CD4-positive, alpha-beta T cell (primary cell): ENCODE measurements around the gene TCF4. TPM values are rescaled to one million over a fixed set of nuclear protein-coding genes. Genes with fewer than 3 reads are reported as not detected.

ENCODE experiments used
- ATAC-seq: fragments of 200-7000 bp; cut with Tn5 transposase; one replicate; pipeline ENCODE4 v1.10.0; 2022; ENCODE audit warnings: mild to moderate bottlenecking; ENCODE audit not compliant: poor library complexity
- CTCF ChIA-PET: fragments of 350-600 bp; sonication (Branson Sonifier 250); formaldehyde crosslinking; loops from one replicate; lab custom pipeline; 2021; ENCODE audit warnings: antibody characterized with exemption, inconsistent platforms; lab: Charles Lee
- POLR2A ChIA-PET: fragments of 350-600 bp; sonication (Branson Sonifier 250); formaldehyde crosslinking; loops from one replicate; lab custom pipeline; 2021; ENCODE audit warnings: antibody characterized with exemption, inconsistent platforms; lab: Charles Lee
- DNase-seq, 14 experiments: peaks; one replicate each; pipeline ENCODE4 v3.0.0-alpha.2; 2013 to 2020; ENCODE audit warnings: mixed read lengths in 2 of 14
- H3K27ac ChIP-seq, 2 donors: one replicate each; pipeline versions ENCODE4 v1.5.1 to v1.7.0; 2013; ENCODE audit warnings: low read length in 2 of 2, low read depth in 1 of 2, mild to moderate bottlenecking in 1 of 2
- H3K27me3 ChIP-seq, 2 experiments: 1 replicate in 1 of 2; 2 replicates in 1 of 2; pipeline versions ENCODE4 v1.6.1 to v1.7.0; 2013; ENCODE audit warnings: low read length in 2 of 2, control low read depth in 1 of 2, mild to moderate bottlenecking in 1 of 2, moderate library complexity in 1 of 2; ENCODE audit not compliant: insufficient read depth in 2 of 2, control insufficient read depth in 1 of 2
- H3K36me3 ChIP-seq: one replicate; pipeline ENCODE4 v1.6.1; 2013; ENCODE audit warnings: low read length, control low read depth; ENCODE audit not compliant: insufficient read depth
- H3K4me1 ChIP-seq: one replicate; pipeline ENCODE4 v1.6.1; 2013; ENCODE audit warnings: low read length, control low read depth; ENCODE audit not compliant: insufficient read depth
- H3K4me3 ChIP-seq: one replicate; pipeline ENCODE4 v1.5.1; 2013; ENCODE audit warnings: mild to moderate bottlenecking, low read length, moderate library complexity
- H3K9me3 ChIP-seq, 2 experiments: 1 replicate in 1 of 2; 2 replicates in 1 of 2; pipeline versions ENCODE4 v1.6.1 to v1.7.0; 2013; ENCODE audit warnings: low read length in 2 of 2, mild to moderate bottlenecking in 2 of 2, control low read depth in 1 of 2, moderate library complexity in 1 of 2; ENCODE audit not compliant: control insufficient read depth in 1 of 2, insufficient read depth in 1 of 2
- H3K27ac Mint-ChIP-seq: one replicate; pipeline ENCODE4 v1.8.0; 2020; ENCODE audit warnings: mixed read lengths
- H3K27me3 Mint-ChIP-seq: one replicate; pipeline ENCODE4 v1.8.0; 2021; ENCODE audit warnings: mixed read lengths
- H3K36me3 Mint-ChIP-seq: one replicate; pipeline ENCODE4 v1.8.0; 2021; ENCODE audit warnings: low read depth, mixed read lengths
- H3K4me1 Mint-ChIP-seq: one replicate; pipeline ENCODE4 v1.8.0; 2021; ENCODE audit warnings: low read depth, mixed read lengths
- H3K4me3 Mint-ChIP-seq: one replicate; pipeline ENCODE4 v1.8.0; 2020; ENCODE audit warnings: mild to moderate bottlenecking, mixed read lengths
- H3K9me3 Mint-ChIP-seq: one replicate; pipeline ENCODE4 v1.8.0; 2020; ENCODE audit warnings: mixed read lengths
- intact Hi-C, 2 experiments: fragments of 100-400 bp; cut with DNase I in 1 of 2; cut with micrococcal nuclease in 1 of 2; formaldehyde crosslinking; loops; one replicate each; pipeline versions ENCODE4 v1.15.1 to v1.9.0; 2023 to 2025; cut with DNase I, micrococcal nuclease
- total RNA-seq, 174 experiments: library from RNA in 2 of 174; stranded (reverse) in 2 of 174; gene quantifications; one replicate each; pipeline ENCODE4 v1.2.3 and lab custom pipeline; 2021 to 2026
- TF ChIP-seq, protein P1 (sequence below): fragments of 200-600 bp; IDR thresholded peaks from one replicate; pipeline ENCODE4 v1.8.0; 2022; ENCODE audit warnings: antibody characterized with exemption, mild to moderate bottlenecking

Gene TCF4
- total RNA-seq, 2 experiments from 2014 or later: 3.0 to 3.2 TPM

GRCh38 chr18:55400590-55401541 lies 187.1 kb downstream of the TCF4 start:
- Mint-ChIP-seq H3K9me3 (no peaks in the 10 kb centered on the region), H3K4me1 (no peaks in the 10 kb centered on the region), H3K27ac (no peak overlapping the region), H3K36me3 (no peaks in the 10 kb centered on the region), H3K27me3 (no peaks in the 10 kb centered on the region), H3K4me3 (no peak overlapping the region)
- POLR2A ChIA-PET: no interaction called here
- H3K4me3 ChIP-seq: no peak overlapping the region
- DNase-seq (no peak), ATAC-seq (no peak)
- H3K9me3 ChIP-seq: no peaks in the 10 kb centered on the region
- H3K36me3 ChIP-seq: no peaks in the 10 kb centered on the region
- H3K27me3 ChIP-seq: no peaks in the 10 kb centered on the region
- intact Hi-C loops: no loop called here
- TF ChIP-seq, protein P1, sequence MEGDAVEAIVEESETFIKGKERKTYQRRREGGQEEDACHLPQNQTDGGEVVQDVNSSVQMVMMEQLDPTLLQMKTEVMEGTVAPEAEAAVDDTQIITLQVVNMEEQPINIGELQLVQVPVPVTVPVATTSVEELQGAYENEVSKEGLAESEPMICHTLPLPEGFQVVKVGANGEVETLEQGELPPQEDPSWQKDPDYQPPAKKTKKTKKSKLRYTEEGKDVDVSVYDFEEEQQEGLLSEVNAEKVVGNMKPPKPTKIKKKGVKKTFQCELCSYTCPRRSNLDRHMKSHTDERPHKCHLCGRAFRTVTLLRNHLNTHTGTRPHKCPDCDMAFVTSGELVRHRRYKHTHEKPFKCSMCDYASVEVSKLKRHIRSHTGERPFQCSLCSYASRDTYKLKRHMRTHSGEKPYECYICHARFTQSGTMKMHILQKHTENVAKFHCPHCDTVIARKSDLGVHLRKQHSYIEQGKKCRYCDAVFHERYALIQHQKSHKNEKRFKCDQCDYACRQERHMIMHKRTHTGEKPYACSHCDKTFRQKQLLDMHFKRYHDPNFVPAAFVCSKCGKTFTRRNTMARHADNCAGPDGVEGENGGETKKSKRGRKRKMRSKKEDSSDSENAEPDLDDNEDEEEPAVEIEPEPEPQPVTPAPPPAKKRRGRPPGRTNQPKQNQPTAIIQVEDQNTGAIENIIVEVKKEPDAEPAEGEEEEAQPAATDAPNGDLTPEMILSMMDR: no peak
- CTCF ChIA-PET: no interaction called here
- no peak overlapping the region for H3K27ac ChIP-seq
- no peaks in the 10 kb centered on the region for H3K4me1 ChIP-seq

DNA sequence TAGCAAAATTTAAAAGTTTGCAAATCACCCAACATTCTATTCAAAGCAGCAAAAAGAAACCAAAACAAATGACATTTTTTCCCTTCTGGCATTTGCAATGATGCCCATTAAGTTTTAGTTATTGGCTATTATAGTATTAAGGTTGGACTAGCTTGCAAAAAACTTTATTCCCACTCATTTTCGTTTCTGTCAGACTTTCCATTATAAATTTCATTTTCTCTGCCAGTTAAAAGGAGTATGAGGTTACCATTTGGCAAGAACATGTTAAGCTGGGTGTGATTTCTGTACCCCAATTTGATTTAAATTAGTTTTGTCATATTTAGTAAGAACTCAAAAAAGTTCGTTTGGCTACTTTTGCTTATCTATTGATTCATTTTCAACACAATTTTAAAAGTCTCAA lies 187.9 kb downstream of the TCF4 start:
- Mint-ChIP-seq H3K27me3 (no peaks in the 10 kb centered on the region), H3K27ac (no peak overlapping the region), H3K4me3 (no peak overlapping the region)

DNA sequence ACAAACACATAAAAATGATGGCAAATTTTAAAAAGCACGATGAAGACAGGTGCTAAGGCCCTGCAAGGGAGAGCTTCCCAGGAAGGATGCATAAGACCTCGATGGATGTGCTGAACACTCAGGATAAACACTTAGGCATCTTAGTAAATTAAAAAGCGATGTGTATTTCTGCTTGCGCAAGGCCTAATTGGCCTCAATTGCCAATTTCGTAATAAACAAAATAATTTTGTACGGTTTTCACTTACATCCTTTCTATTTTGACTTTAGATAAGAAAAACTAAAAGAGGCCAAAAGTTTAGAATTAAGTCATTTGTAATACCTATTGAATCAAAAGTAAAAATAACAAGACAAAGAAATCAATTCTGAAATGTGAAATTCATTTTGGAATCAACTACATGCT lies 189.1 kb downstream of the TCF4 start:
- Histone ChIP-seq H3K36me3 (no peaks in the 10 kb centered on the region), H3K4me1 (no peaks in the 10 kb centered on the region), H3K27ac (no peak overlapping the region), H3K9me3 (no peaks in the 10 kb centered on the region), H3K27me3 (no peaks in the 10 kb centered on the region), H3K4me3 (no peak overlapping the region)
- no peaks in the 10 kb centered on the region for H3K4me1 Mint-ChIP-seq
- CTCF ChIA-PET: no interaction called here
- TF ChIP-seq, protein P1: no peak
- no peaks in the 10 kb centered on the region for H3K36me3 Mint-ChIP-seq
- ATAC-seq (no peak), DNase-seq (no peak)
- POLR2A ChIA-PET: no interaction called here
- H3K4me3 Mint-ChIP-seq: no peak overlapping the region
- H3K27ac Mint-ChIP-seq: no peak overlapping the region
- intact Hi-C loops: no loop called here
- H3K27me3 Mint-ChIP-seq: no peaks in the 10 kb centered on the region
- H3K9me3 Mint-ChIP-seq: no peaks in the 10 kb centered on the region

More for the DNA sequence above, 187.9 kb downstream of the TCF4 start:
- Mint-ChIP-seq H3K4me1 (no peaks in the 10 kb centered on the region), H3K36me3 (no peaks in the 10 kb centered on the region), H3K9me3 (no peaks in the 10 kb centered on the region)
- CTCF ChIA-PET: no interaction called here
- no peaks in the 10 kb centered on the region for H3K27me3 ChIP-seq
- no peaks in the 10 kb centered on the region for H3K36me3 ChIP-seq
- H3K9me3 ChIP-seq: no peaks in the 10 kb centered on the region
- H3K27ac ChIP-seq: no peak overlapping the region
- no peaks in the 10 kb centered on the region for H3K4me1 ChIP-seq
- intact Hi-C loops: no loop called here
- TF ChIP-seq, protein P1: no peak
- POLR2A ChIA-PET: no interaction called here
- ATAC-seq (no peak), DNase-seq (no peak)
- no peak overlapping the region for H3K4me3 ChIP-seq
